ENCODE measurements around the gene NRN1L.

NRN1L gene

DNA sequence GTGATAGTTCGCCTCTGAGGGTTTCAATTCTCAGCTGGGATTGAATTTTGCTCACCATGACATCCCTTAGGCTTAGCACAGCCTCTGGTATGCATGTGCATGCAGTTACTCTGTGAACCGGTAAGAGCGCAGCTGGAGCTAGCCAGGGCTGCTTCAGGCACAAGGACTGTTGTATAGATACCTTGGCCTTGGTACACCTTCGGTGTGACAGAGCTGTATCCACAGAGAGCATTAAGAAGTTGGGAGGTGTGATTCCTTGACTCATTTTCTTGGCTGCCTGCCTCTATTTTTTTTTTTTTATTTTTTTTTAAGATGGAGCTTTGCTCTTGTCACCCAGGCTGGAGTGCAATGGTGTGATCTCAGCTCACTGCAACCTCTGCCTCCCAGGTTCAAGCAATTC lies 40.2 kb upstream of the NRN1L start:
- H3K9me3 ChIP-seq (ENCODE audit: low read length): no peaks in the 10 kb centered on the region
- peak overlapping the region; percentile 92 for H3K4me2 ChIP-seq (ENCODE audit: low read length)
- H3K4me1 ChIP-seq (ENCODE audit: insufficient read depth, low read length, severe bottlenecking): peaks cover 49% of the 10 kb centered on the region
- H3K9me2 ChIP-seq (ENCODE audit: low read depth, low read length): no peaks in the 10 kb centered on the region
- TF ChIP-seq, protein P1, sequence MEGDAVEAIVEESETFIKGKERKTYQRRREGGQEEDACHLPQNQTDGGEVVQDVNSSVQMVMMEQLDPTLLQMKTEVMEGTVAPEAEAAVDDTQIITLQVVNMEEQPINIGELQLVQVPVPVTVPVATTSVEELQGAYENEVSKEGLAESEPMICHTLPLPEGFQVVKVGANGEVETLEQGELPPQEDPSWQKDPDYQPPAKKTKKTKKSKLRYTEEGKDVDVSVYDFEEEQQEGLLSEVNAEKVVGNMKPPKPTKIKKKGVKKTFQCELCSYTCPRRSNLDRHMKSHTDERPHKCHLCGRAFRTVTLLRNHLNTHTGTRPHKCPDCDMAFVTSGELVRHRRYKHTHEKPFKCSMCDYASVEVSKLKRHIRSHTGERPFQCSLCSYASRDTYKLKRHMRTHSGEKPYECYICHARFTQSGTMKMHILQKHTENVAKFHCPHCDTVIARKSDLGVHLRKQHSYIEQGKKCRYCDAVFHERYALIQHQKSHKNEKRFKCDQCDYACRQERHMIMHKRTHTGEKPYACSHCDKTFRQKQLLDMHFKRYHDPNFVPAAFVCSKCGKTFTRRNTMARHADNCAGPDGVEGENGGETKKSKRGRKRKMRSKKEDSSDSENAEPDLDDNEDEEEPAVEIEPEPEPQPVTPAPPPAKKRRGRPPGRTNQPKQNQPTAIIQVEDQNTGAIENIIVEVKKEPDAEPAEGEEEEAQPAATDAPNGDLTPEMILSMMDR (IDR thresholded peaks at IDR 0.05; ENCODE audit: low read length): peak; percentile 33; the same call in 1 of the 2 replicates
- no peak for TF ChIP-seq EZH2 (IDR thresholded peaks at IDR 0.05; ENCODE audit: borderline replicate concordance, low read length)
- H3K27ac ChIP-seq (ENCODE audit: low read depth, low read length, poor library complexity, severe bottlenecking): peak overlapping the region; percentile 87
- H2AFZ ChIP-seq (ENCODE audit: low read length): no peak overlapping the region
- peak overlapping the region; percentile 95 for H3K4me3 ChIP-seq (ENCODE audit: low read depth, low read length, poor library complexity, severe bottlenecking)
- no peaks in the 10 kb centered on the region for H3K27me3 ChIP-seq (ENCODE audit: insufficient read depth, low read length)
- peak overlapping the region; percentile 90; the same call in 1 of the 2 replicates for H3K9ac ChIP-seq (ENCODE audit: low read length)
- no peaks in the 10 kb centered on the region for H4K20me1 ChIP-seq (ENCODE audit: insufficient read depth, low read length)
- H3K79me2 ChIP-seq (ENCODE audit: insufficient read depth, low read length): peaks cover 21% of the 10 kb centered on the region
- H3F3A ChIP-seq (ENCODE audit: insufficient read depth, low read length): no peaks in the 10 kb centered on the region
- H3K36me3 ChIP-seq (ENCODE audit: insufficient read depth, low read length): peaks cover 6% of the 10 kb centered on the region

DNA sequence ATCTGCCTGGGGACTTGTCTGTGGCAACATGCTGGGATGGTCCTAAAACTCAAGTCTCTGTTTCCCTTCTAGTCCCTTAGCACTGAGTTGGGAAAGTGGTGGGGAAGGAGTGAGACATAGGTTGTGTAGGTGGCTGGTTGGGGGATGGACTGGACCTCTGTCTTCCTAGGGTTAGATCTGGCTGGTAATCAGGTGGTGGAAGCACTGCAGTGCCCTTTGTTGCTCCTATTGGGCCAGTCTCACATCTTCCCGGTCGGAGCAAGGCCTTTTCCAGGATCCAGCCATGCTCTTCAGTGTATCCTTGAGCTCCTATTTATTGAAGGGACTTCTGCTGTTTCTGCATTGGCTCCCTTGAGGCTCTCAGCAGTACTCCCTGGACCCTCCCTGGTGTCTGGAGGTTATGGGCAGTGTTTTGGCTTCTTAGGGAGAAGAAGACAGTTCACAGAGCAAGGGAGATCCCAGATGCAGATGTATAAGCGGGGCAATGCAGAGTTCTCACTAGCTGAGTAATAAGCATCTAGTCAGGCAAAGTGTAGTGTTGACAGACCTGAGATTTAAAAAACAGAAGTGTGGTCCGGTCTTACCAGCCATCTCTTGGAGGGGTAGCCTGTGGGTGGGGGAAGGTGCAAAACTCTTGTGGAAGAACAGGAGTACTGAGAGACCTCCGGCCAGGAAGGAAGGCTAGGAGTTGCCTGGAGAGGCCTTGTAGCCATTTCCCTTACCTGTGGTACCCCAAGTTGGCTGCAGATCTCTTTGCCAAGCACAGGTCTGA lies 39.2 kb upstream of the NRN1L start:
- Histone ChIP-seq H3K79me2 (ENCODE audit: insufficient read depth, low read length) (peaks cover 26% of the 10 kb centered on the region), H3K9me2 (ENCODE audit: low read depth, low read length) (no peaks in the 10 kb centered on the region), H3K9ac (ENCODE audit: low read length) (peak overlapping the region; percentile 85), H4K20me1 (ENCODE audit: insufficient read depth, low read length) (no peaks in the 10 kb centered on the region), H3K4me3 (ENCODE audit: low read depth, low read length, poor library complexity, severe bottlenecking) (peak overlapping the region; percentile 95), H3K27ac (ENCODE audit: low read depth, low read length, poor library complexity, severe bottlenecking) (peak overlapping the region; percentile 87), H3F3A (ENCODE audit: insufficient read depth, low read length) (no peaks in the 10 kb centered on the region), H3K9me3 (ENCODE audit: low read length) (no peaks in the 10 kb centered on the region), H3K27me3 (ENCODE audit: insufficient read depth, low read length) (no peaks in the 10 kb centered on the region), H2AFZ (ENCODE audit: low read length) (no peak overlapping the region), H3K4me2 (ENCODE audit: low read length) (peak overlapping the region; percentile 92), H3K36me3 (ENCODE audit: insufficient read depth, low read length) (peaks cover 6% of the 10 kb centered on the region), H3K4me1 (ENCODE audit: insufficient read depth, low read length, severe bottlenecking) (peaks cover 49% of the 10 kb centered on the region)
- TF ChIP-seq, protein P1 (IDR thresholded peaks at IDR 0.05; ENCODE audit: low read length): no peak
- TF ChIP-seq EZH2 (IDR thresholded peaks at IDR 0.05; ENCODE audit: borderline replicate concordance, low read length): no peak

DNA sequence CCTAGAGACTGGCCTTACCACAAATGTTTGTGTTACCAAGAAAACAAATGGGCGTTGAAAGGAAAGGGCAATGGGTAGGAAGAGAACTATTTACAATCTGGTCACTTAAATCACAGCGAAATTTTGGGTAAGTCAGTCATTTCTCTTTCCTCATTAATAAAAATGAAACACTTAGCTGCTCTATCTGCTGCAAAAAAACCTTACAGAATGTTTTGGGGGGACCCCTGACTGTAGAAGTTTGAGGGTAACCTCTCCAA lies 38.7 kb upstream of the NRN1L start:
- H3K79me2 ChIP-seq (ENCODE audit: insufficient read depth, low read length): peaks cover 27% of the 10 kb centered on the region
- H2AFZ ChIP-seq (ENCODE audit: low read length): no peak overlapping the region
- H3K9me2 ChIP-seq (ENCODE audit: low read depth, low read length): no peaks in the 10 kb centered on the region
- no peaks in the 10 kb centered on the region for H3F3A ChIP-seq (ENCODE audit: insufficient read depth, low read length)
- H3K36me3 ChIP-seq (ENCODE audit: insufficient read depth, low read length): peaks cover 6% of the 10 kb centered on the region
- H3K9me3 ChIP-seq (ENCODE audit: low read length): no peaks in the 10 kb centered on the region
- no peaks in the 10 kb centered on the region for H4K20me1 ChIP-seq (ENCODE audit: insufficient read depth, low read length)
- peak overlapping the region; percentile 95 for H3K4me3 ChIP-seq (ENCODE audit: low read depth, low read length, poor library complexity, severe bottlenecking)
- peak overlapping the region; percentile 92 for H3K4me2 ChIP-seq (ENCODE audit: low read length)
- no peaks in the 10 kb centered on the region for H3K27me3 ChIP-seq (ENCODE audit: insufficient read depth, low read length)
- H3K9ac ChIP-seq (ENCODE audit: low read length): peak overlapping the region; percentile 85
- TF ChIP-seq, protein P1 (IDR thresholded peaks at IDR 0.05; ENCODE audit: low read length): no peak
- no peak for TF ChIP-seq EZH2 (IDR thresholded peaks at IDR 0.05; ENCODE audit: borderline replicate concordance, low read length)
- peak overlapping the region; percentile 87 for H3K27ac ChIP-seq (ENCODE audit: low read depth, low read length, poor library complexity, severe bottlenecking)
- peaks cover 49% of the 10 kb centered on the region for H3K4me1 ChIP-seq (ENCODE audit: insufficient read depth, low read length, severe bottlenecking)

Data from OCI-LY1 (cell line).